ENCODE measurements around the gene FAM120AOS.

Gene FAM120AOS

DNA sequence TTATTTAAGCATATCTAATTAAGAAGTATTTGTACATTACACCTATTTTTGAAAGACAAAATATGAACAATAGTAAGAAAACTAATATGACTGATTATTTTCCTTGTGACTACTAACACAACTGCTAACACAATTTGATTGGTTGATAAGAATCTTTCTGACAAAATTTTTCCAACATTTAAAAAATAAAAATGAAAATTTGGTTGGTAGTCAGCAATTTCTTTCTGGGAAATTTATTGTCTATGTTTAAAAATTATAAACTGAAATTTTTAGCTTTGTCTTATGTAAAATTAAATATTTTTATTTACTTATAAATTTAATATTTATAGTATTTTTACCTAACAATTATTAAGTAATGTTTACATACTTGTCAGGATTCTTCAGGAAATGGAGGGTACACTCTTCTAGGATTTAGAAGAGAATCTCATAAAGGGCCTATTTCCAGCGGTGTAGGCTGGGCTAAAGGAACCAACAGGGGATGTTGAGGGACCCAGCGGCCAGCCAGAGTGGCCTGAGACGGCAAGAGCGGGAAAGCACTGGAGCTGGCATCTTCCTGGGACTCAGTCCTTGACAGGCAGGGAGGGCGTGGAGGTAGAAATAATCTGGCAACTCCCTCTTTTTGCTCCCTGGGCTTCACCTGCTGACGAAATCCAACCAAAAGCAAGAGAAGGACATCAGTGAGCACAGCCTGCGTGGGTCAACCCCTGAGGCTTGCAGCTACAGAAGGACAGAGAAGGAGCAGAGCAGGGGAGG, 16.6 kb downstream of the FAM120AOS start:
- DNase-seq, result no peak

GRCh38 chr9:93436218-93436617, 17.2 kb downstream of the FAM120AOS start:
- no peak for DNase-seq

DNA sequence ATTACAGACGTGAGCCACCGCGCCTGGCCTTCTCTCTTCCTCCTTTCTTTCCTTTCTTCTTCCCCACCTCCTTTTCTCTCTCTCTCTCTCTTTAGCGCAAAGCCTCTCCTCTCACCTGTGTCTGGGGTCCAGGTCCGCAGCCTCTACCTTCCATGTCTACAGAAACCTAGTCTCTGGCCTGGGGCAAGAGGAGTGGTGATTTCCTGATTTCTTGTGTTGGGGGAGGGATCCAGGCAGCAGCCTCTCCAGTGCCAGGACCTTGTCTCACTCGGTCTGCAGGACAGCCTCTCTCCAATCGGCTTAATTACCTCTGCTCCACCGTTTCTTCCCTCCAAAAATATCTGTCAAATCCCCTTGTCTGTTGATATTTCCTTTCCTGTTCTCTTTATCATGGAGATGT, 18.0 kb downstream of the FAM120AOS start:
- no peak for DNase-seq

GRCh38 chr9:93434056-93434455, 19.3 kb downstream of the FAM120AOS start:
- no peak for DNase-seq

DNA sequence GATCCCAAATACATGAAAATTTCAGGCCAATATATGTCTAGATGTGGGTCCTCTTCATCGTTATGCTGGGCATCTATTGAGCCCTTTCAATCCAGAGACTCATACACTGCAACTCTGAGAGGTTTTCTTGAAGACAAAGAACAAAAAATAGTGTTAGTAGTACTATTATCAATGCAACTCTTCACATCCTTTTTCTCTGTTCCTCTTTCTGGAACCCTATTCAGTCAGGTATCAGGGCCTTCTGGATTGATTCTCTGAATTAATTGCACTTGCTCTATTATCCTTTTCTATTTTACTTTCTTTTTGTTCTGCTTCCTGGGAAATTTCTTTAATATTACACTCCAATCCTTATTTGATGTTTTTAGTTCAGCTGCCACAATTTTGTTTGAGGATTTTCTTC, 20.4 kb downstream of the FAM120AOS start:
- DNase-seq, result no peak

DNA sequence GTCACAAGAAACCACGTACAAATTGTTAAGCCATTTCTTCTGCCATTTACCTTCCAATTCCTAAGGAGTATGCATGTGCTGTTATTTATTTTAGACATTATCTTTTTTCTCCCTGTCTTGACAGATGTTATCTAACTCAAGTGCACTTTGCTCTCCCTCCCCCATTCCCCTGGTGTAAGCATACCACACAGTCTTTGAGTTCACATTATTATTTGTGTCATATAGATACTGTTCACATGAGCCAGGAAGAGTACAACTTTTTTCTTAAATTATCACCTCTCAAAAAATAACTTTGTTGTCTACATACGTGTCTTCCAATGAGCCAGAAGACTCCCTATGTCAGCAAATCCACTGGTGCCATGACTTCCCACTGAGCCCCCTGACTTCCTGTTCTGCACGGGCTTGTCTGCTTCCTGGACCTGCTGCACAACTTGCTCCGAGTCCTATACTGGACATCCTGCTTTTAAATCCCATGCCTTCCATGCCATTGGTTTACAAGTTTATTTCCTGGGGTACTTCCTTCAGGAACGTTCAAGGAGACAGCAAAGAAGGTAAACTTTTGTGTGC, 21.8 kb downstream of the FAM120AOS start:
- no peak for DNase-seq

DNA sequence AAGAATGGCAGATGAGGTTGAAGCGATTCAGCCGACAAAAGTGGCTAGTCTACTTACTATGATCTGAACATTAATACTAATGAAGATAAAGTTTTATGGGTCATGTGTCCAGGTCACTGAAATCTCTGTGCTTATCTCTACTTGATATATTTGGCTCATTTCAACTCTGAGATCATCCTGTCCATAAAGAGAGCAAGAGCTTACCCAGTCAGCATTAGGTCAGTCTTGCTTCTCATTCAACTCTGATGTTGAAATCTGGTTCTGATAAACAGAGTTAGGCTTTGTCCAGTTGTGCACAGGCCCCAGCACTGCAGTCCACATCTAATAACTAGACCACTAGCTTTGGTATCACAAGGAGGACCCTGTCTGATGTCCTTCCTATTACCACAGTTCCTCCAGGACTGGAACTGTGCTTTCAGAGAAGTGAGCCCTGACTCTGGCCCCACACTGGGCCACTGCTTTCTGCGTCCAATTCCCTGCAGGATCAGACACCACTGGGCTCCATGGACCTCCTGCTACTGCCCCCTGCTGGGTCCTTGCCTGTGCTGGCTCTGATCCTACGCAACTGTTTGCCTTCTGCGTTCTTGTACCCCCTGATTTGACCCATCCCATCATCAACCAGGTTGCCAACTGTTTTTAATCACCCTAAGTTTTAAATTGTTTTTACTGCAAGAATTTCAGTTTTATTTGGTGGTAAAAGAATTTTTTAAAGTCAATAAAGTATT, 25.6 kb downstream of the FAM120AOS start:
- no peak for DNase-seq

DNA sequence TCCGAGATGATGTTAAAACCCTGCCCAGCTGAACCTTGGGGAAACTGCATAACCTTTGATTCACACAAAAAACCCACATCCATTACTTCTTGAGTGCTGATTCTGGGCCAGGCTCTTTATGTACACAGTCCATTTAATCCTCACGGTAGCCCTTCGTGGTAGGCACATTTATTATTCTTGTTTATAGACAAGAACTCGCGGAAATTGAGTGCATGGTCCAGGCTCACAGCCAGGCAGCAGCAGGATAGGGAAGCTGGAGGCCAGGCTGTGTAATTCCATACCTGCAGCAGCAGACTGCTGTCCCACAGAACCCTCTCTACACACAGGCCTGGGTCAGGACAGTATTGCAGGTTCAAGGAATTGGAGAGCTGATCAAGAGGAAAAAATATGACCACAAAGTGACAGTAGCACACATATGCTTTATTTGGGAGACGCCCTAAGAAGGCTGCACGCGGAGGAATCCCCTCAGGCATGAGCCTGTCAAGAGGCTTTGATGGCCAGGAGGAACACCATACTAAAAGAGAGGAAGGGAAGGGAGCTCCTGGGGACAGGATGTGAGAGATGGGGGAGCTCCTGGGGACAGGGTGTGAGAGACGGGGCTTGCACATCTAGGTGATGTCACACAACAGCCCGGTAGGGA, 30.3 kb downstream of the FAM120AOS start:
- no peak for DNase-seq

DNA sequence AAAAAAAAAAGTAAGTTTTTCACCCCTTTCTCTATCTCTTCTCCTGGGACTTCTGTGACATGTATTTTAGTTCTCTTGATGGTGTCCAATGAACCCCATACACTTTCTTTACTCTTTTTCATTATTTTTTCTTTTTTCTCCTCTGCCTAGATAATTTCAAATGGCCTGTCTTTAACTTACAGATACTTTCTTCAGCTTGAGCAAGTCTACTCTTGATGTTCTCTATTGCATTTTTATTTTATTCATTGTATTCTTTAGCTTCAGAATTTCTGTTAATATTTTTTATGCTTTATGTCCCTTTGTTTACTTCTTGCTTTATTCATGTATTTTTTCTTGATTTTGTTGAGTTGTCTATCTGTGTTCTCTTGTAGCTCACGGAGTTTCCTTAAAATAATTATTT, 34.4 kb downstream of the FAM120AOS start:
- no peak for DNase-seq

DNA sequence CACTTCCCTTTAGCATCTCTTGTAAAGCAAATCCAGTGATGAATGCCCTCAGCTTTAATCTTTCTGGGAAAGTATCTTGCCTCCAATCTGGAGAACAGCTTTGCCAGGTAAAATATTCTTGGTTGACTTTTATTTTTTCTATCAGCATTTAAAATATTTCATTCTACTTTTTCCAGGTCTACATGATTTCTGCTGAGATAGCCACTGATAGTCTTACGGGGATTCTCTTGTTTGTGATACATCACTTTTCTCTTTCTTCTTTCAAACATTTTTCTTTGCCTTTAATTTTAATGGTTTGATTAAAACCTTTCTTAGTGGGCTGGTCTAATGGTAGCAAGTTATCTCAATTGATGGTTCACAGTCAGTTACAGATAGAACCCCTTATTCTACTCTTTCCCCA, 35.8 kb downstream of the FAM120AOS start:
- no peak for DNase-seq

DNA sequence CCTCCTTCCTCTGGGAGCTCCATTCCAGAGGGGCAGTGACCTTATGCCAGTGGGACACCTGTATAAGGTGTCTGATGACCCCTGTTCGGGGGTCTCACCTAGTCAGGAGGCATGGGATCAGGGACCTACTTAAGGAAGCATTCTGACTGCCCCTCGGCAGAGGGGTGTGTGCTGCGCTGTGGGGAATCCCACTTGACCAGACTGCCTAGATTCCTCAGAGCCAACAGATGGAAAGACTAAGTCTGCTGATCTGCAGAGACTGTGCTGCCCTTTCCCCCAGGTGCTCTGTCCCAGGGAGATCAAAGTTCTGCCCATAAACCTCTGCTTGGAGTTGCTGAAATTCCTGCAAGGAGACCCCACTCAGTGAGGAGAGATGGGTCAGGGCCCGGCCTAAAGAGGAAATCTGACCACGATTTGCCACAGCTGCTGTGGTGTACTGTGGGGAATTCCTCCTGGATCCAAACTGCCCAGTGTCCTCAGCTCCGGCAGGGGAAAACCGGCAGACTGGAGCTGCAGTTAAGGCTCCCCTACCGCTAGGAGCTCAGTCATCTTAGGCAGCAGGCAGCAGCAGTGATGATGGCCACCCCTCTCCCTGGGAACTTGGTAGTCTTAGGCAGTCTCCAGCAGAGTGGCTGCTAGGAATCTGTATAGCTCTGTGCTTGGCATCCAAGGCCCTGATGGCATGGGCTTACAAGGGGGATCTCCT, 36.7 kb downstream of the FAM120AOS start:
- no peak for DNase-seq

- DNase-seq, result no peak
Measured at GRCh38 chr9:93415176-93415690, 38.1 kb downstream of the FAM120AOS start.

GRCh38 chr9:93413530-93413929, 39.9 kb downstream of the FAM120AOS start:
- no peak for DNase-seq

DNA sequence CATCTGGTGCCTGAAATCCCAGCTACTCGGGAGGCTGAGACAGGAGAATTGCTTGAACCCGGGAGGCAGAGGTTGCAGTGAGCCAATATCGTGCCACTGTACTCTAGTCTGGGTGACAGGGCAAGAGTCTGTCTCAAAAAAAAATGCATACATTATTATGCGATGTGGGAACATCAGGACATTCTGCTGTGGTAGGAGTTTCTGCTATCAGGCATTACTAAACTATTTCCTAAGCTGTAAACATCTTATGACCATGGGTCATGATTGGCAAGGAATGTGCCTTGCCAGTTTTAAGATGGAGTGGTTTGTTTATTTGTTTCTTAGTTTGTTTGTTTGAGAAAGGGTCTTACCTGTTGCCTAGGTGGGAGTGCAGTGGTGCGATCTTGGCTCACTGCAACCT, 47.0 kb downstream of the FAM120AOS start:
- no peak for DNase-seq

DNA sequence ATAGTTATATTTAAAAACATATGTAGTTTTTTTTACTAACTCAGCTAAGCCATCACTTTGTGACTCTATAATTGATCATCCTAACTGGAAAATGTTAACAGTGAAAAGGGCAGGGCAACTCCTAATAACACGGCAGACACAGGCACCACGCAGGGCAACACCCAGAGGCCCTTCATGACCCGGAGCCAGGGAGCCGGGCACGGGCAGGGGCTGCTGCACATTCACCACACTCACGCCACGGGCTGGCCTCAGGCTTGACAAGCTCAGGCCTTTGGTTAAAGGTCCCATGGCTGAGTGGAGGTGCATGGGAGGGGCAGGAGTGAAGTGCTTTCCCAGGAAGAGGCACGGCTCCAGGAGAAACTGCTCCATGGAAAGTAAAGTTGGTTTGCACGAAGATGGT, 54.9 kb downstream of the FAM120AOS start:
- DNase-seq, result no peak

DNA sequence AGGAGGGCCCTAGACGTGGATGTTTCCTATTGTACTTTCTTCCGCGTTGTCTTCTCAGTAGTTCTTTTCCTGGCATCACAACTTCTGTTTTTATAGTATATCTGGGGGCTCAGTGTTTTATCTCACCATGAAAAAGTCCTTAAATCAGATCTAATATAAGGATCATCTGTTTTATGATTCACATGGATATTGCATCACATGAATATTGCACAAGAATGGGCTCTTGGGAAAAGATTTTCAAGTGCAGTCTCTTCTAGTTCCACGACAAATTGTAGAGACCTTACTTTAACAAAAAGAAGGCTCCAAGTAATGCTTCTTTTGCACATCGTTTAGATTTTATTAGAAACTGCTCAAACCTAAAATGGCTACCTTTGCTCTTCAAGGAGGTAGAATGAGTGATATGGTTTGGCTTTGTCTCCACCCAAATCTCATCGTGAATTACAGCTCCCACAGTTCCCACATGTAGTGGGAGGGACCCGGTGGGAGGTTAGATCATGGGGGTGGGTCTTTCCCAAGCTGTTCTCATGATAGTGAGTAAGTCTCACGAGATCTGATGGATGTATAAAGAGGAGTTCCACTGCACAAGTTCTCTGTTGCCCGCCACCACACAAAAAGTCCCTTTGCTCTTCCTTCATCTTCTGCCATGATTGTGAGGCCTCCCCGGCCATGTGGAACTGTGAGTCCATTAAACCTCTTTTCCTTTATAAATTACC, 55.6 kb downstream of the FAM120AOS start:
- DNase-seq, result no peak
